OCI-LY3 (cell line): Measurements from ENCODE around the gene P4HA1.

Experiments used
- H2AFZ ChIP-seq: fragments of 200-600, 300-600 bp; shearing (Covaris generic); 2 replicates; pipeline ENCODE4 v1.6.0; 2014; ENCODE audit warnings: antibody characterized with exemption, low read depth, low read length
- H3K27ac ChIP-seq: fragments of 200-600, 300-600 bp; sonication (generic); 2 replicates; pipeline ENCODE4 v1.5.1; 2014; ENCODE audit warnings: mild to moderate bottlenecking, low read length, moderate library complexity, mixed read lengths
- H3K27me3 ChIP-seq: fragments of 200-600, 300-600 bp; sonication (generic); 2 replicates; pipeline ENCODE4 v1.6.1; 2014; ENCODE audit warnings: low read depth, low read length, mixed read lengths
- H3K36me3 ChIP-seq: fragments of 200-600, 300-600 bp; sonication (generic); replicated peaks from 2 replicates; pipeline ENCODE3; 2014; ENCODE audit warnings: low read depth, low read length, mixed read lengths
- H3K4me1 ChIP-seq: fragments of 300-600, 200-600 bp; sonication (generic); 2 replicates; pipeline ENCODE4 v1.6.1; 2014; ENCODE audit warnings: low read length, mixed read lengths
- H3K4me2 ChIP-seq: fragments of 200-600, 300-600 bp; sonication (generic); 2 replicates; pipeline ENCODE4 v1.6.1; 2014; ENCODE audit warnings: low read length, mixed read lengths
- H3K4me3 ChIP-seq: fragments of 300-600, 200-600 bp; sonication (generic); 2 replicates; pipeline ENCODE4 v1.5.1; 2014; ENCODE audit warnings: antibody characterized with exemption, mild to moderate bottlenecking, low read length, moderate library complexity
- H3K79me2 ChIP-seq: fragments of 300-600, 200-600 bp; shearing (Covaris generic); 2 replicates; pipeline ENCODE4 v1.6.1; 2014; ENCODE audit warnings: mild to moderate bottlenecking, low read length, mixed read lengths
- H3K9ac ChIP-seq: fragments of 300-600, 200-600 bp; shearing (Covaris generic); 2 replicates; pipeline ENCODE4 v1.6.0; 2014; ENCODE audit warnings: mild to moderate bottlenecking, low read length, moderate library complexity
- H3K9me3 ChIP-seq: fragments of 200-600, 300-600 bp; shearing (Covaris generic); 2 replicates; pipeline ENCODE4 v1.6.1; 2014; ENCODE audit warnings: low read length, mixed read lengths; ENCODE audit not compliant: insufficient read depth
- H4K20me1 ChIP-seq: fragments of 200-600, 300-600 bp; sonication (generic); 2 replicates; pipeline ENCODE4 v1.6.1; 2016; ENCODE audit warnings: low read length, mixed read lengths; ENCODE audit not compliant: insufficient read depth
- EZH2phosphoT487 ChIP-seq: fragments of 200-600 bp; shearing (Covaris generic); IDR thresholded peaks from 2 replicates; pipeline ENCODE4 v1.6.1; 2018; ENCODE audit warnings: antibody characterized with exemption, mixed run types, low read depth
- TF ChIP-seq, protein P1 (sequence below): fragments of 200-600, 300-600 bp; sonication (generic); IDR thresholded peaks from 2 replicates; pipeline ENCODE4 v1.5.1; 2014; ENCODE audit warnings: antibody characterized with exemption, low read length, low read depth

The P4HA1 gene

DNA sequence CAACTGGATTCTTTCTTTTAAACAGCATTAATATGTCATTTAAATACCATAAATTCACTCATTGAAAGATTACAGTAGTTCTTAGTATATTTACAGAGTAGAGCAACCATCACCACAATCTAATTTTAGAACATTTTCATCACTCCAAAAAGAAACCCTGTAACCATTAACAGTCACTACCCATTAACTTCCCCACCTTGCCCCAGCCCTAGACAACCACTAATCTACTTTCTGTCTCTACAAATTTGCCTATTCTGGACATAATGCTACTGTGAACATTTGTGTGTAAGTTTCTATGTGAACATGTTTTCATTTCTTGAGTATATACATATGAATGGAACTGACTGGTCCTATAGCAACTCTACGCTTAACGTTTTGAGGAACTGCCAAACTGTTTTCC is 42.4 kb downstream of the P4HA1 start:
- no peak for TF ChIP-seq EZH2phosphoT487
- TF ChIP-seq, protein P1, sequence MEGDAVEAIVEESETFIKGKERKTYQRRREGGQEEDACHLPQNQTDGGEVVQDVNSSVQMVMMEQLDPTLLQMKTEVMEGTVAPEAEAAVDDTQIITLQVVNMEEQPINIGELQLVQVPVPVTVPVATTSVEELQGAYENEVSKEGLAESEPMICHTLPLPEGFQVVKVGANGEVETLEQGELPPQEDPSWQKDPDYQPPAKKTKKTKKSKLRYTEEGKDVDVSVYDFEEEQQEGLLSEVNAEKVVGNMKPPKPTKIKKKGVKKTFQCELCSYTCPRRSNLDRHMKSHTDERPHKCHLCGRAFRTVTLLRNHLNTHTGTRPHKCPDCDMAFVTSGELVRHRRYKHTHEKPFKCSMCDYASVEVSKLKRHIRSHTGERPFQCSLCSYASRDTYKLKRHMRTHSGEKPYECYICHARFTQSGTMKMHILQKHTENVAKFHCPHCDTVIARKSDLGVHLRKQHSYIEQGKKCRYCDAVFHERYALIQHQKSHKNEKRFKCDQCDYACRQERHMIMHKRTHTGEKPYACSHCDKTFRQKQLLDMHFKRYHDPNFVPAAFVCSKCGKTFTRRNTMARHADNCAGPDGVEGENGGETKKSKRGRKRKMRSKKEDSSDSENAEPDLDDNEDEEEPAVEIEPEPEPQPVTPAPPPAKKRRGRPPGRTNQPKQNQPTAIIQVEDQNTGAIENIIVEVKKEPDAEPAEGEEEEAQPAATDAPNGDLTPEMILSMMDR: no peak
- Histone ChIP-seq H3K4me3 (no peak overlapping the region), H3K79me2 (no peaks in the 10 kb centered on the region), H3K27ac (no peak overlapping the region), H2AFZ (no peak overlapping the region), H3K4me2 (no peak overlapping the region), H3K9me3 (no peaks in the 10 kb centered on the region), H3K36me3 (peaks cover 21% of the 10 kb centered on the region), H3K9ac (no peak overlapping the region), H3K4me1 (no peaks in the 10 kb centered on the region), H3K27me3 (no peaks in the 10 kb centered on the region), H4K20me1 (no peaks in the 10 kb centered on the region)

DNA sequence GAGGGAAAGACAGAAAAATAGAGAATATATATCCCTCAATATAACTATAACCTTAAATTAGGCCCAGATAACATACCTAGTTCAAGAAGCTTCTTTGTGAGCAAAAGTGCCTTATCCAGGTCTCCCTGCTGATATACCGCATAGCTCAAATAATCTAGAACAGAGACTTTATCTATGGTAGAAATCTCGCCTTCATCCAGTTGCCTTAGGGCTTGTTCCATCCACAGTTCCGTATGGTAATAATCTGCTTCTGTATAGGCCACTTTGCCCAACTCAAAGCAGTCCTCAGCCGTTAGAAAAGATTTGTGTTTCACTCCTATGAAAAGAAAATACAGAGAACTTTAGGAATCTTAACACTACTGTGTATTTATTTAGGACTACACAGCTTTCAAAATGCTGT is 43.4 kb downstream of the P4HA1 start:
- Histone ChIP-seq H3K4me1 (no peaks in the 10 kb centered on the region), H3K27ac (no peak overlapping the region), H3K79me2 (no peaks in the 10 kb centered on the region), H3K9me3 (no peaks in the 10 kb centered on the region), H3K36me3 (peaks cover 22% of the 10 kb centered on the region), H3K9ac (no peak overlapping the region), H3K4me3 (no peak overlapping the region), H3K4me2 (no peak overlapping the region), H2AFZ (no peak overlapping the region), H3K27me3 (no peaks in the 10 kb centered on the region), H4K20me1 (no peaks in the 10 kb centered on the region)
- TF ChIP-seq, protein P1: no peak
- no peak for TF ChIP-seq EZH2phosphoT487

DNA sequence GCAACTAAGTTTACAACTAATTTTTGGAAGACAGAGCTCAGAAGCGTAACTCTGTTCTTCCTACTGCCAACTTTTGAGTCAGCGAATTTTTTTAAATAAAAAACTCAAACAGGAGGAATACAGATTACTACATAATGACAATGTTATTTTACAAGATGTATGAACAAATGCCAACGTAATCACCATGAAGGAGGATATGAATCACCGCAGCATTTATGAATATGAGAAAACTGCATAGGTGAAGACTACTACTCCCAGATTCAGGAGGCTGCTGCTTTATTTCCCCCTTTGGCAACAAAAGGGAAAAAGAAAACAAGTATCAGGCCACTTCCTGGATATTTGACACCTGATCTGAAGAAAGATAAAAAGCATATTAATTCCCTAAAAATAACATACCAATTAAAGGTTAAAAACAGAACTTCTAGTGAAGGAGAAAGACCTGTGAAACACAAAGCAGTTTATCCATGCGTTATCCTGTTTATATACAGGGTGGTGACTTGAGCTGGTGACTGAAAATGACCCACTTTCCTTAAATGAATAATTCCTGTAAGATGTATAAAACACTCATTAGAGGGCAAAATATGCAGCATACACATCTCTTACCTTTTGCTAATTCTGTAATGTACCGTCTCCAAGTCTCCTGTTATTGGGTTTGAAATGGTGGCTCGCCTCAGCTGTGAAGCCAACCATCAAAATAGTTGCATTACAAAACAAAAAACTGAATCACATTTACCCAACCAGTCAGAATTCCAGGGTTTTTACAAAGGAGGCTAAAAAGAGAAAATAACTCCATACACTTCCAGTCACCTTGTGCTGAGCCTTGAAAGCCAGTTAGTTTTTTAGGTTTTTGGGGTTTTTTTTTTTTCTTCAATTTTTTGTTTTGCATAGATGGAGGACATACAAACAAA is 52.0 kb downstream of the P4HA1 start:
- Histone ChIP-seq H3K4me3 (no peak overlapping the region), H3K9ac (no peak overlapping the region), H3K9me3 (no peaks in the 10 kb centered on the region), H2AFZ (no peak overlapping the region), H3K79me2 (no peaks in the 10 kb centered on the region), H3K4me1 (no peaks in the 10 kb centered on the region), H3K4me2 (no peak overlapping the region), H4K20me1 (no peaks in the 10 kb centered on the region), H3K27ac (no peak overlapping the region), H3K36me3 (peaks cover 33% of the 10 kb centered on the region), H3K27me3 (no peaks in the 10 kb centered on the region)
- TF ChIP-seq EZH2phosphoT487: no peak
- TF ChIP-seq, protein P1: no peak

DNA sequence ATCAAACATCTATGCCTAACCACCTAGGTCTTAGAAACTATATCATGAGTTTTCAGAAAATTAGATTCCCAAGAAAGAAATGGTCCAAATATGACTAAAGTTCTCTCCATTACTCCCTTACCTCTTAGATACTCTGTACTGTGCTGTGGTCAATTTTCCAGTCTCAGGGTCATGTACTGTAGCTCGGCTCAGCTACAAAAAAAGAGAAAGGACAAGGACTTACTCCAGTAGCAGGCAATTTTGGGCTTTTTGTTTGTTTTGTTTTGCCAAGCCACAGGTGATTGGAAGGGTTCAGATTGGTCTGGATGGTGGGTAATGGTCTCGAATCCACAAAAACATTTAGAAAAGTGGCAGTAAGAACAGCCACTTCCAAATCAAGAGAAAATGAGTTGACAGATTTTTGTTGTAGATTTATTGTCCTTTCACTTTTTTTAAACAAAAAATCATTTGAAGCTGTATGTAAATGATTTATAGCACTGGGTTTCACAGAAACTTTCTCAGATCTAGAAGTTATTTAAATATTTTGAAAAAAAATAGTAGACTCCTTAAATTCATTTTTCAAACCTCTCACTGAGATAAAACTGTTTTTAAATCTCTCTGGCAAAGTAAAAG is 52.8 kb downstream of the P4HA1 start:
- Histone ChIP-seq H3K36me3 (peaks cover 29% of the 10 kb centered on the region), H3K4me1 (no peaks in the 10 kb centered on the region), H3K9ac (no peak overlapping the region), H3K4me3 (no peak overlapping the region), H3K27ac (no peak overlapping the region), H3K9me3 (no peaks in the 10 kb centered on the region), H3K79me2 (no peaks in the 10 kb centered on the region), H2AFZ (no peak overlapping the region), H3K27me3 (no peaks in the 10 kb centered on the region), H4K20me1 (no peaks in the 10 kb centered on the region), H3K4me2 (no peak overlapping the region)
- no peak for TF ChIP-seq EZH2phosphoT487
- TF ChIP-seq, protein P1: no peak
